Measurements from ENCODE around the gene SCTR.

SCTR gene

DNA sequence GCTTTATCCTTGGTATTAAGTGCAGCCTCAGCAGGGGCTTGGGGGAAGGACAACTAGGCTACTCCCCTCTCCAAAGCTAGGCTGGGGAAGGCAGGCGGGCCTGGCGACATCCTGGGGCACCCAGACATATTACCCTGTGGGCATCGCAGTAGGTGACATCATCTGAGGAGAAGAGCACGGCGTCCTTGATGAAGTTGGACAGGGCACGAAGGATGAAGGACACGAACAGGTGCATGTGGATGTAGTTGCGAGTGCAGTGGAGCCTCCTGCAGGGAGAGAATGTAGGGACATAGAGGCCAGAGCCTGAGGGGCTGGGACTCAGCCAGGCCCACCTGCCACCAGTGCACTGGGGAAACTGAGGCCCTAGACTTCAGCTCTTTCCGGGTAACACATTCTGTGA is 60.3 kb downstream of the SCTR start:
- Histone ChIP-seq H4K8ac (ENCODE audit: low read length) (no peak overlapping the region), H3K79me1 (replicated peaks; ENCODE audit: low read length, poor library complexity, severe bottlenecking) (no peaks in the 10 kb centered on the region), H2BK12ac (ENCODE audit: low read length in 2 of 2) (no peak overlapping the region), H3K9me3 (ENCODE audit: control insufficient read depth, low read length) (no peaks in the 10 kb centered on the region), H3K27ac (ENCODE audit: low read length, poor library complexity, severe bottlenecking) (no peak overlapping the region), H3K4ac (ENCODE audit: low read depth in 1 of 2, low read length in 2 of 2) (no peak overlapping the region), H3K18ac (ENCODE audit: low read depth in 1 of 2, low read length in 2 of 2) (no peak overlapping the region), H2AFZ (ENCODE audit: low read depth, low read length) (no peak overlapping the region), H3K36me3 (ENCODE audit: control insufficient read depth in 1 of 2, insufficient read depth in 2 of 2, low read depth in 1 of 2, low read length in 2 of 2) (no peaks in the 10 kb centered on the region), H3K4me2 (ENCODE audit: low read length, poor library complexity, severe bottlenecking) (no peak overlapping the region), H3K4me3 (ENCODE audit: insufficient read depth in 1 of 2, low read depth in 1 of 2, low read length in 2 of 2) (no peak overlapping the region), H3K27me3 (ENCODE audit: control insufficient read depth in 1 of 2, insufficient read depth in 1 of 2, low read length in 2 of 2) (no peaks in the 10 kb centered on the region), H2BK120ac (ENCODE audit: low read depth, low read length) (no peak overlapping the region), H2BK15ac (ENCODE audit: low read depth, poor library complexity, severe bottlenecking) (no peak overlapping the region), H3K14ac (ENCODE audit: low read length in 2 of 2) (no peak overlapping the region), H4K91ac (ENCODE audit: low read length) (no peak overlapping the region), H3K23ac (ENCODE audit: low read length in 2 of 2) (no peak overlapping the region), H3K4me1 (ENCODE audit: control insufficient read depth, insufficient read depth, low read depth, low read length) (peaks cover 8% of the 10 kb centered on the region), H3K9ac (ENCODE audit: low read length) (no peak overlapping the region), H2AK5ac (ENCODE audit: low read length, severe bottlenecking) (no peak overlapping the region), H2BK5ac (ENCODE audit: low read depth, low read length, poor library complexity, severe bottlenecking) (no peak overlapping the region)
- no peak for DNase-seq
- 94% methylated on average over 9 of the region's 9 CpGs for WGBS

DNA sequence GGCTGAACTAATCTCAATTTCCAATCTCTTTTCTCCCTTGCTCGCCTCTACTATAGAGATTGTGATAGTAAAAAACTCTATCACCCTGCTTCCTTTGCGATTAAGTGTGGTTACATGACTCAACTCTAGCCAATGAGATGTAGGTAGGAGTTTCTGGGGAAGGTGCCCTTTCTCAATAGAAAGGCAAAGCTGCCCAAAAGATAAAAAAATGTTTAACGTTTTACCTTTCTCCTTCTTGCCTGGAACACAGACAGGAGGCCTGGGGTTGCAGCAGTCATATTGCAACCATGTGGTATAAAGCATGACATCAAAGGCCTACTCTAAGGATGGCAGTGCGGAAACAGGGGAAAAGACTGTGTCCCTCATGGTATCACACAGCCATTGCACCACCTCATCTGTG is 61.1 kb downstream of the SCTR start:
- no peak overlapping the region for H3K18ac ChIP-seq (ENCODE audit: low read depth in 1 of 2, low read length in 2 of 2)
- H4K91ac ChIP-seq (ENCODE audit: low read length), result no peak overlapping the region
- no peak overlapping the region for H2AK5ac ChIP-seq (ENCODE audit: low read length, severe bottlenecking)
- no peak overlapping the region for H3K4me2 ChIP-seq (ENCODE audit: low read length, poor library complexity, severe bottlenecking)
- H3K4me1 ChIP-seq (ENCODE audit: control insufficient read depth, insufficient read depth, low read depth, low read length), result peaks cover 6% of the 10 kb centered on the region
- no peak overlapping the region for H3K9ac ChIP-seq (ENCODE audit: low read length)
- no peaks in the 10 kb centered on the region for H3K79me1 ChIP-seq (replicated peaks; ENCODE audit: low read length, poor library complexity, severe bottlenecking)
- no peak overlapping the region for H2AFZ ChIP-seq (ENCODE audit: low read depth, low read length)
- no peak overlapping the region for H2BK15ac ChIP-seq (ENCODE audit: low read depth, poor library complexity, severe bottlenecking)
- H2BK5ac ChIP-seq (ENCODE audit: low read depth, low read length, poor library complexity, severe bottlenecking), result no peak overlapping the region
- no peaks in the 10 kb centered on the region for H3K9me3 ChIP-seq (ENCODE audit: control insufficient read depth, low read length)
- H3K27me3 ChIP-seq (ENCODE audit: control insufficient read depth in 1 of 2, insufficient read depth in 1 of 2, low read length in 2 of 2), result peaks cover 0 to 3% of the 10 kb centered on the region in 2 experiments
- DNase-seq, result no peak
- no peak overlapping the region for H3K4me3 ChIP-seq (ENCODE audit: insufficient read depth in 1 of 2, low read depth in 1 of 2, low read length in 2 of 2)
- H3K23ac ChIP-seq (ENCODE audit: low read length in 2 of 2), result no peak overlapping the region
- H3K36me3 ChIP-seq (ENCODE audit: control insufficient read depth in 1 of 2, insufficient read depth in 2 of 2, low read depth in 1 of 2, low read length in 2 of 2), result no peaks in the 10 kb centered on the region
- H3K4ac ChIP-seq (ENCODE audit: low read depth in 1 of 2, low read length in 2 of 2), result no peak overlapping the region
- H3K27ac ChIP-seq (ENCODE audit: low read length, poor library complexity, severe bottlenecking), result no peak overlapping the region
- H2BK120ac ChIP-seq (ENCODE audit: low read depth, low read length), result no peak overlapping the region
- 83% methylated on average over 2 of the region's 4 CpGs for WGBS
- H3K14ac ChIP-seq (ENCODE audit: low read length in 2 of 2), result no peak overlapping the region
- H4K8ac ChIP-seq (ENCODE audit: low read length), result no peak overlapping the region
- H2BK12ac ChIP-seq (ENCODE audit: low read length in 2 of 2), result no peak overlapping the region

DNA sequence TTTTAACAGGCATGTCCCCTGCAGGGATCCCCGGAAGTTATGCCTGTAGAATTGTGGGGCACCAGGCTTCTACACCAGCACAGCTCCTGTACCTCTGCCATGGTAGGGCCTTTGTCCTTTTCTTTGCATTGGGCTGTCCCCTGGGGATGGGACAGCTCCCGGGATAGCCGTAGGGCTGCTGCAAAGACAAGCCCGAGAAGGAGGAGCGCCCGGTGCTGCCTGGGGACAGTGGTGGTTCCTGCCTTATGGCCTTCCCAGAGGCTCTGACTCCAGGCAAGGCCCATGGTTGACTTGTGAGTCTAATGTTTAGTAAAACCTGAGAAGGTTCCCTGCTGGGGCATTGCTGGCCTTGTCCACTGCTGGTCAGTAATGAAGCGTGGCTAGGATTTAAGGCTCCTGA is 61.7 kb downstream of the SCTR start:
- Histone ChIP-seq H3K27me3 (ENCODE audit: control insufficient read depth in 1 of 2, insufficient read depth in 1 of 2, low read length in 2 of 2) (peaks cover 0 to 3% of the 10 kb centered on the region in 2 experiments), H3K4me1 (ENCODE audit: control insufficient read depth, insufficient read depth, low read depth, low read length) (peaks cover 6% of the 10 kb centered on the region), H2BK120ac (ENCODE audit: low read depth, low read length) (no peak overlapping the region), H2BK15ac (ENCODE audit: low read depth, poor library complexity, severe bottlenecking) (no peak overlapping the region), H3K23ac (ENCODE audit: low read length in 2 of 2) (no peak overlapping the region), H4K91ac (ENCODE audit: low read length) (no peak overlapping the region), H3K4me3 (ENCODE audit: insufficient read depth in 1 of 2, low read depth in 1 of 2, low read length in 2 of 2) (no peak overlapping the region), H3K79me1 (replicated peaks; ENCODE audit: low read length, poor library complexity, severe bottlenecking) (no peaks in the 10 kb centered on the region), H2AFZ (ENCODE audit: low read depth, low read length) (no peak overlapping the region), H3K14ac (ENCODE audit: low read length in 2 of 2) (no peak overlapping the region), H2AK5ac (ENCODE audit: low read length, severe bottlenecking) (no peak overlapping the region), H4K8ac (ENCODE audit: low read length) (no peak overlapping the region), H3K36me3 (ENCODE audit: control insufficient read depth in 1 of 2, insufficient read depth in 2 of 2, low read depth in 1 of 2, low read length in 2 of 2) (no peaks in the 10 kb centered on the region), H3K4me2 (ENCODE audit: low read length, poor library complexity, severe bottlenecking) (no peak overlapping the region), H3K27ac (ENCODE audit: low read length, poor library complexity, severe bottlenecking) (no peak overlapping the region), H2BK12ac (ENCODE audit: low read length in 2 of 2) (no peak overlapping the region), H3K9ac (ENCODE audit: low read length) (no peak overlapping the region), H3K4ac (ENCODE audit: low read depth in 1 of 2, low read length in 2 of 2) (no peak overlapping the region), H3K18ac (ENCODE audit: low read depth in 1 of 2, low read length in 2 of 2) (no peak overlapping the region), H3K9me3 (ENCODE audit: control insufficient read depth, low read length) (no peaks in the 10 kb centered on the region), H2BK5ac (ENCODE audit: low read depth, low read length, poor library complexity, severe bottlenecking) (no peak overlapping the region)
- DNase-seq, result no peak
- 97% methylated on average over 7 of the region's 7 CpGs for WGBS

DNA sequence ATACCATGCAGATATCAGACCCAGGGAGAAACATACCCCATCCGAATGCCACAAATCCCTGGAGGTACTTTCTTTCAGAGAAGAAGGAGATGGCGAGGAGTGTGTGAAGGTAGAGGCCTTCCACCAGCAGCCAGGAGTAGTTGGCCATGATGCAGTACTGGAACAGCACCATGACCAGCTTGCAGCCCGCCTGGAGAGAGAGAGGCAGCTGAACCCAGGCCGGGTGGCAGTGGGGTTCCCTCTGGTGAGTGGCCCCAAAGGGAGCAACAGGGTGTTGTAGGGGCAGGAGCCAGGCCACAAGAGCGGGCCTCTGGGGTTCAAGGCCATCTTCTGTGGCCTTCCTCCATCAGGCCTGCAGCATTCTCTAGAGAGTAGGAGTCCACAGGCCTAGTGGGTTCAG is 62.5 kb downstream of the SCTR start:
- H3K27ac ChIP-seq (ENCODE audit: low read length, poor library complexity, severe bottlenecking), result no peak overlapping the region
- no peak overlapping the region for H2BK15ac ChIP-seq (ENCODE audit: low read depth, poor library complexity, severe bottlenecking)
- H3K23ac ChIP-seq (ENCODE audit: low read length in 2 of 2), result no peak overlapping the region
- no peak overlapping the region for H3K14ac ChIP-seq (ENCODE audit: low read length in 2 of 2)
- no peak for DNase-seq
- H2BK5ac ChIP-seq (ENCODE audit: low read depth, low read length, poor library complexity, severe bottlenecking), result no peak overlapping the region
- no peak overlapping the region for H2AFZ ChIP-seq (ENCODE audit: low read depth, low read length)
- H3K18ac ChIP-seq (ENCODE audit: low read depth in 1 of 2, low read length in 2 of 2), result no peak overlapping the region
- H4K8ac ChIP-seq (ENCODE audit: low read length), result no peak overlapping the region
- H3K27me3 ChIP-seq (ENCODE audit: control insufficient read depth in 1 of 2, insufficient read depth in 1 of 2, low read length in 2 of 2), result peaks cover 0 to 3% of the 10 kb centered on the region in 2 experiments
- no peak overlapping the region for H2BK12ac ChIP-seq (ENCODE audit: low read length in 2 of 2)
- 82% methylated on average over 5 of the region's 5 CpGs for WGBS
- no peak overlapping the region for H2BK120ac ChIP-seq (ENCODE audit: low read depth, low read length)
- H3K4me2 ChIP-seq (ENCODE audit: low read length, poor library complexity, severe bottlenecking), result no peak overlapping the region
- no peak overlapping the region for H4K91ac ChIP-seq (ENCODE audit: low read length)
- no peaks in the 10 kb centered on the region for H3K79me1 ChIP-seq (replicated peaks; ENCODE audit: low read length, poor library complexity, severe bottlenecking)
- H3K4me3 ChIP-seq (ENCODE audit: insufficient read depth in 1 of 2, low read depth in 1 of 2, low read length in 2 of 2), result no peak overlapping the region
- H3K9me3 ChIP-seq (ENCODE audit: control insufficient read depth, low read length), result no peaks in the 10 kb centered on the region
- H3K4ac ChIP-seq (ENCODE audit: low read depth in 1 of 2, low read length in 2 of 2), result no peak overlapping the region
- no peak overlapping the region for H3K9ac ChIP-seq (ENCODE audit: low read length)
- no peaks in the 10 kb centered on the region for H3K36me3 ChIP-seq (ENCODE audit: control insufficient read depth in 1 of 2, insufficient read depth in 2 of 2, low read depth in 1 of 2, low read length in 2 of 2)
- H3K4me1 ChIP-seq (ENCODE audit: control insufficient read depth, insufficient read depth, low read depth, low read length), result peaks cover 6% of the 10 kb centered on the region
- no peak overlapping the region for H2AK5ac ChIP-seq (ENCODE audit: low read length, severe bottlenecking)

All from mesenchymal stem cell (in vitro differentiated cells and primary cell).